Measurements from ENCODE around the gene SCAF1. TPM values are rescaled to one million over a fixed set of nuclear protein-coding genes. Genes with fewer than 3 reads are reported as not detected.
A peak's percentile ranks its signal among the peaks of the same experiment; 100 is the strongest.

SCAF1 gene
- polyA plus RNA-seq, 3 donors = 24.3 to 31.6 (median 25.6) TPM

- DNase-seq (ENCODE audit: low read depth in 3 of 3, low spot score in 2 of 3) = no peak
These were observed 23.0 kb downstream of the SCAF1 start for GRCh38 chr19:49665036-49665350.

- peak in 2 of 3 donors; percentile 95 for DNase-seq (ENCODE audit: low read depth in 3 of 3, low spot score in 2 of 3)
These were observed 23.5 kb downstream of the SCAF1 start, which contains the start of the genes BCL2L12 and IRF3 for GRCh38 chr19:49665351-49666119. Gene BCL2L12, plus strand, starts transcription at chr19:49665933. Its CDS starts 760 bp downstream, at chr19:49666693. Gene IRF3, minus strand, starts transcription at chr19:49665857. Its CDS starts 1,019 bp downstream, at chr19:49664838.

- DNase-seq (ENCODE audit: low read depth in 3 of 3, low spot score in 2 of 3) = no peak
These were observed 24.1 kb downstream of the SCAF1 start for GRCh38 chr19:49666120-49666444.

- DNase-seq (ENCODE audit: low read depth in 3 of 3, low spot score in 2 of 3) = no peak
These were observed 25.5 kb downstream of the SCAF1 start for GRCh38 chr19:49667473-49667872.

- no peak for DNase-seq (ENCODE audit: low read depth in 3 of 3, low spot score in 2 of 3)
These were observed 27.5 kb downstream of the SCAF1 start for GRCh38 chr19:49669516-49669915.

GRCh38 chr19:49672131-49672919, 30.3 kb downstream of the SCAF1 start:
- no peak for DNase-seq (ENCODE audit: low read depth in 3 of 3, low spot score in 2 of 3)

- DNase-seq (ENCODE audit: low read depth in 3 of 3, low spot score in 2 of 3) = no peak
These were observed 34.3 kb downstream of the SCAF1 start for GRCh38 chr19:49676136-49676783.

GRCh38 chr19:49676784-49677230, 34.8 kb downstream of the SCAF1 start:
- DNase-seq (ENCODE audit: low read depth in 3 of 3, low spot score in 2 of 3) = peak; percentile 100

GRCh38 chr19:49677231-49677900, 35.4 kb downstream of the SCAF1 start, which contains the start of gene PRMT1:
Gene PRMT1, plus strand, starts transcription at chr19:49677271. Its CDS starts 10 bp downstream, at chr19:49677281.
- DNase-seq (ENCODE audit: low read depth in 3 of 3, low spot score in 2 of 3) = no peak

GRCh38 chr19:49677901-49678674, 36.1 kb downstream of the SCAF1 start:
- peak; percentile 75 to 80 (median 80) for DNase-seq (ENCODE audit: low read depth in 3 of 3, low spot score in 2 of 3)

GRCh38 chr19:49678985-49679770, 37.2 kb downstream of the SCAF1 start:
- no peak for DNase-seq (ENCODE audit: low read depth in 3 of 3, low spot score in 2 of 3)

- DNase-seq (ENCODE audit: low read depth in 3 of 3, low spot score in 2 of 3) = no peak
These were observed 37.9 kb downstream of the SCAF1 start for GRCh38 chr19:49679771-49680413.

- DNase-seq (ENCODE audit: low read depth in 3 of 3, low spot score in 2 of 3) = peak; percentile 83 to 90 (median 87)
These were observed 38.7 kb downstream of the SCAF1 start for GRCh38 chr19:49680421-49681351.

GRCh38 chr19:49681830-49682229, 39.8 kb downstream of the SCAF1 start:
- DNase-seq (ENCODE audit: low read depth in 3 of 3, low spot score in 2 of 3) = no peak

- DNase-seq (ENCODE audit: low read depth in 3 of 3, low spot score in 2 of 3) = no peak
These were observed 40.3 kb downstream of the SCAF1 start for GRCh38 chr19:49682274-49682673.

GRCh38 chr19:49683814-49684250, 41.8 kb downstream of the SCAF1 start:
- no peak for DNase-seq (ENCODE audit: low read depth in 3 of 3, low spot score in 2 of 3)

GRCh38 chr19:49684251-49684982, 42.4 kb downstream of the SCAF1 start:
- no peak for DNase-seq (ENCODE audit: low read depth in 3 of 3, low spot score in 2 of 3)
